Rectal smooth muscle tissue (tissue), 1 donor: Measurements from ENCODE around the gene IGFBP5.

Experiments used
- H3K27ac ChIP-seq: one replicate; pipeline ENCODE4 v1.7.0; 2013; ENCODE audit warnings: low read depth, low read length, inconsistent platforms
- H3K27me3 ChIP-seq: one replicate; pipeline ENCODE4 v1.7.0; 2013; ENCODE audit warnings: low read length; ENCODE audit not compliant: control insufficient read depth, insufficient read depth
- H3K36me3 ChIP-seq: one replicate; pipeline ENCODE4 v1.7.0; 2013; ENCODE audit warnings: low read length; ENCODE audit not compliant: control insufficient read depth, insufficient read depth
- H3K4me1 ChIP-seq: one replicate; pipeline ENCODE4 v1.7.0; 2013; ENCODE audit warnings: low read length; ENCODE audit not compliant: control insufficient read depth, insufficient read depth
- H3K4me3 ChIP-seq: one replicate; pipeline ENCODE4 v1.7.0; 2013; ENCODE audit warnings: low read length
- H3K9ac ChIP-seq: one replicate; pipeline ENCODE4 v1.7.0; 2013; ENCODE audit warnings: low read length

IGFBP5 gene

DNA sequence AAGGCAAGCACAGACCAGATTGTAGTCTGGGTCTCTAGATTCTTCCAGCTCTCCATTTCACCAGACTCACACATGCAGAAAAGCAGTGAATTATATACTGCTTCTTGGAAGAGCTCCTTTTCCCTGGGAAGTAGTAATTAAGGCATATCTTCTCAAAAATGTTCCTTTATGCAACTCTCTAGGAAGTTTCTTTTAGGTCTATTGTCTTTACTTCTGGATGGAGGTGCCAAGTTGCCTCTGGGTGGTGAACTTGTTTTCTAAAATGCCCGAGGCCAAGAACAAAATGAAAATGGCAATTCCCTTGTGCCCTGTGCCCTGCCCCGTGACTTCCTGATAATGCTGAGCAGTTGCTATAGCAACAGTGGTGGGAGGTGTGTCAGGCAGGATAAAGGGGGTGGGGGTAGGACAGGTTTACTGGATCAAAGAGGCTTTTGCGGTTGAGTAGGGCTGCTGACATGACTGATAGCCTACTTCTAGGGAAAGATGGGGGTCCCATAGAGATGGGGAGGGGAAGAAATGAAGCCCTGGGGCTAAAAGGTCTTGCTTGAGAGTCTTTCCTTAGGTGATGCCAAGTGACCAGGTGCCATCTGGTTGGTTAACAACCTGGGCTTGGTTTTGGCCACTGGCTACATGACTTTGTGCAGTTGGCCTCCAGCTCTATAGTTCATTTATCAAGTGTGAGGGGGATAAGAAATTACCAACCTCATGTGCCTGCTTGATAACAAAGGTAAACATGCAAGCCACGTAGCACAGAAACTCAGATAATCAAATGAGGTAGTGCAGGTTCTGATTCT is 50.3 kb downstream of the IGFBP5 start:
- H3K9ac ChIP-seq, result no peak overlapping the region
- no peaks in the 10 kb centered on the region for H3K27me3 ChIP-seq
- H3K36me3 ChIP-seq, result no peaks in the 10 kb centered on the region
- H3K4me3 ChIP-seq, result no peak overlapping the region
- no peaks in the 10 kb centered on the region for H3K4me1 ChIP-seq
- no peak overlapping the region for H3K27ac ChIP-seq

DNA sequence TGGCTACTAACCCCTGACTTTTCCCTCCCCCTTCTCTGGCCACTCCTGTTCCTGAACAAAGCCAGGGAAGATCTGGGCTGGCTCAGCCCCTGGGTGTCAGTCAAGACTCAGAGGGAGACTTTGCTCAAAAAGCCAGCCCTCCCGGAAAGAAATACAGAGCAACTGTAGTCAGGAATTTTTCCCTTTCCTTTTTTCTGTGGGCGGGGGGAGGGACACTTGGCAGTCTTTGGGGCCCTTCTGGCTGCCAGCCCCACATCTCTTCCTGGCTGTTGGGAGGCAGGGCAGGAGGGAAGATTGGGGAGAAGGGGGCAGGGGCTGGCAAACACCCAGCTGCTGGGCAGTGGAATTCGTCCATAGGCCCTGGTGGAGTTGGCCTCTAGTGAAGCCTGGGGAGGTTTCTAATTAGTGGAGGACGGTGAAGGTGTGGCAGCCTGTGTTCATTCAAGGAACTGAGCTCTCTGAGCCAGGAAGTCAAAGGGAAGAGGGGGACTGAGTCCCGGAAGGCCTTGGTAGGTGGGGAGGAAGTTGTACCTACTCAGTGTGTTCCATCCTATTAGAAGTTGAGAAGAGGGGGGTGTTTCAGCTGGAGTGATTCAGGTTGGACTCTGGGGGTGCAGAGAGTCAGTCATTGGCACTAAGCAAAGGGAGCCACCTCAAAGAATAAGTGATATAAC is 51.2 kb downstream of the IGFBP5 start:
- H3K27ac ChIP-seq, result no peak overlapping the region
- H3K4me1 ChIP-seq, result no peaks in the 10 kb centered on the region
- no peaks in the 10 kb centered on the region for H3K27me3 ChIP-seq
- H3K36me3 ChIP-seq, result no peaks in the 10 kb centered on the region
- no peak overlapping the region for H3K9ac ChIP-seq
- H3K4me3 ChIP-seq, result no peak overlapping the region

DNA sequence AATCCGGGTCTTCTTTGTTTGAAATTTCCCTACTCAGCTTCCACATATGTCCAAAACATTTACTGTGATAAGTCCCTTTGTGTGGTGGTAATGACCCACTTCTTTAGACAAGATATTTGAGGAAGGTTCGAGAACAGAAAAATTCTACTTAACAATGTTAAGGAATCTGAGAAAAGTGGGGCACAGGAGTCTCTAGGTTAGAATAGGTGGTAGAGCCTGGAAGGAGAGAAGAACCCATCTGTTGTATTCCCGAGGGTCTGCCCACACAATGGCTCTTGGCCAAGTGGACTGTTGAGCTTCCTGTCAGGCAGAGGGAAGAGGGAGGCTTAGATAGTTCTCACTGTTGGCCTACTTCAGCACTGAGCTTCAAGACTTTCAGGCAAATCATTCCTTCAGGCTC is 57.9 kb downstream of the IGFBP5 start:
- Histone ChIP-seq H3K27me3 (peaks cover 8% of the 10 kb centered on the region), H3K36me3 (no peaks in the 10 kb centered on the region), H3K4me1 (no peaks in the 10 kb centered on the region), H3K9ac (no peak overlapping the region), H3K27ac (no peak overlapping the region), H3K4me3 (no peak overlapping the region)

DNA sequence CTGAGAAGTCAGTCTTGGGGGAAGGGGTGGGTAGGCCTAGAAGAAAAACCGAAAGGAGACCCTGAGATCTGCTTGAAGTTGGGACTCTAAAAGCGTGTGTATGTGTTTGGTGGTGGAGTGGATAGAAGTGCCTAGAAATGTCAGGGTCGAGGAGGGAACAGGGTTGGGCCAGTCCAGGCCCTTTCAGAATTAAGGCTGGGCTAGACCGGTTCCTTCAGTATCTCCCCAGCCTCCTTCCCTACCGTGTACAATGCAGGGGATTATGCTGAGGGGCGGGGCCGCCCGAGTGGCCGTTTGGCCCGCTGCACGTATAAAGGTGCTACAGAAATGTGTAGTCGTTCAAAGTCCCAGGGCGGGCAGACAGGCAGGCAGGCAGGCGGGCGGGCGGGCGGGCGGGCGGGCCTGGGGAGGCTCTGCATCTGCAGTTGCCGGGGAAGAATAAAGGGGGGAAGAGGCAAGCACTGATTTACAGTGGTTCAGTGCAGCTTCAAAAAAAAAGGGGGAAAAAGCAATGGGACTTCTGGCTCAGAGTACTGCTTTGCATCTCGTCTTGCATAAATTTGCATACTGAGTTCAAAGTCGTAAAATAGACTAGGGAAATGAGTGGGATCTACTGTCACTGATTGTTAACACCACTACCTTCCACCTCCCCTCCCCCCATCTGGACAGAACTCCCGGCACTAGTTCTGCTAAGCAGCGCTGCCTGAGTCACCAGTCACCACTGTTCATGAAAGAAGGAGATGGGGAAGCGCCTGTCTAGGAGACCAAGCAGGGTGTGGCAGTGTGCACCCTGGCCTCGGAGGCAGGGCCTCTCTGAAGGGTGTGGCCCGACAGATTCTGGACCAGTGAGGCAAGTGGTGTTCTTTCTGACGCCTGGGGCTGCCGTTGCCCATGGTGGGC is 58.5 kb downstream of the IGFBP5 start:
- Histone ChIP-seq H3K4me1 (no peaks in the 10 kb centered on the region), H3K4me3 (peak overlapping the region; percentile 15), H3K27me3 (peaks cover 8% of the 10 kb centered on the region), H3K27ac (no peak overlapping the region), H3K9ac (no peak overlapping the region), H3K36me3 (no peaks in the 10 kb centered on the region)

DNA sequence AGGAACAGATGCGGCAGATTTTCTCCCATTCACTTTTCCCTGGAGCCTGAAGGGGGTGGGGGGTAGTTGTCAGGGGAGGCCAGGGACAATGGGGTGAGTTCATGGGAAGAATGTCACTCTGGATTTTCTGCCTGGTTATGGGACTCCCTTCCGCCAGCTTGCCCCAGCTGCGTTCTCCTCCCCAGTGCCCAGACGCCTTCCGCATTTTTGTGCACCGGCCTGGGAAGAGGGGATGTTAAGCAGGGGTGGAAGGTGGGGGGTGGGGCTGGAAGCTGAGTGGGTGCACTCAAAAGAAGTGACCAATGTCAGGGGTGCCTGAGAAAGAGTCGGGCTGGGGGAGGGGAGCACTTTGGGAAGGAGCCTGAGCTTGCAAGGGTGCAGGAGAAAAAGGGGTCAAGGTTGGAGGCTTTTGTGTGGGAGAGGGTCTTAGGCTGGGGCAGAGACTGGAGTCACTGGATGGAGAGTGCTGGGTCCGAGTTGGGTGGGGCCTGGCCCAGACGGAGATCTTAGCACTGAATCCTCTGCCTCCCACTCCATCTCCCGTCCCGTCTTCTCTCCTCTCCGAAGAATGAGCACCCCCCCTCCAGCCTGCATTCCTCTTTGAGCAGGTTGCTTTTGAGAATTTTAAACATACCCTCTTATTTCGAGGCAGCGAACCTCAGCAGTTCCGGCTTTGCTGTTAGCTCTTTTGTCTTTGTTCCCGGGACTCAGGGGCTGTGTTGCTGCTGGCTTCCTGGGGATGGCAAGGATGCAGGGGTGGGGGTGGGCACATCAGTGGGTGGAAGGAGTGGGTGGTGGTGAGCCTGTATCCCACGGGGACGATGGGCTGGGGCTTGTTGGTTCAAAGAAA is 59.4 kb downstream of the IGFBP5 start:
- Histone ChIP-seq H3K27me3 (peaks cover 8% of the 10 kb centered on the region), H3K9ac (no peak overlapping the region), H3K36me3 (no peaks in the 10 kb centered on the region), H3K4me3 (no peak overlapping the region), H3K27ac (no peak overlapping the region), H3K4me1 (no peaks in the 10 kb centered on the region)

DNA sequence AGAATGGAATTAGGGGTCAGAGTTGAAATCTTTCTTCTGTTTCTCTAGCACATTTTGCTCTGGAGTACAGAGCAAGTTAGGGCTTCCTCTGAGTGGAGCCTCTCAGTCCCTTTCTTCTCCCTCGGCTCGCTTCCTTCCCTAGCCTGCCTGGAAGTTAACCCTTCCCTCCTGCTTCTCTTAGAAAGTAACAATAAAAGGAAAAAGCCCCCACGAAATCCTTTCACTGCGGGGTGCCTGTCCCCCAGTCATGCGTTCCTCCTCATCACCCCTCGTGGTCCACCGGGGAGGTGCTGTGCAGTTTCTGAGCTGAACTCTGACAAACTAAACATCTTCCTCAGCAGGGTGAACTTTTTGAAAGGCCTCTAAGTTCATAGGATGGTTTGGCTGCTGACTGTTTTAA is 60.2 kb downstream of the IGFBP5 start:
- no peaks in the 10 kb centered on the region for H3K36me3 ChIP-seq
- H3K9ac ChIP-seq, result no peak overlapping the region
- no peak overlapping the region for H3K4me3 ChIP-seq
- no peaks in the 10 kb centered on the region for H3K4me1 ChIP-seq
- peaks cover 8% of the 10 kb centered on the region for H3K27me3 ChIP-seq
- H3K27ac ChIP-seq, result no peak overlapping the region

DNA sequence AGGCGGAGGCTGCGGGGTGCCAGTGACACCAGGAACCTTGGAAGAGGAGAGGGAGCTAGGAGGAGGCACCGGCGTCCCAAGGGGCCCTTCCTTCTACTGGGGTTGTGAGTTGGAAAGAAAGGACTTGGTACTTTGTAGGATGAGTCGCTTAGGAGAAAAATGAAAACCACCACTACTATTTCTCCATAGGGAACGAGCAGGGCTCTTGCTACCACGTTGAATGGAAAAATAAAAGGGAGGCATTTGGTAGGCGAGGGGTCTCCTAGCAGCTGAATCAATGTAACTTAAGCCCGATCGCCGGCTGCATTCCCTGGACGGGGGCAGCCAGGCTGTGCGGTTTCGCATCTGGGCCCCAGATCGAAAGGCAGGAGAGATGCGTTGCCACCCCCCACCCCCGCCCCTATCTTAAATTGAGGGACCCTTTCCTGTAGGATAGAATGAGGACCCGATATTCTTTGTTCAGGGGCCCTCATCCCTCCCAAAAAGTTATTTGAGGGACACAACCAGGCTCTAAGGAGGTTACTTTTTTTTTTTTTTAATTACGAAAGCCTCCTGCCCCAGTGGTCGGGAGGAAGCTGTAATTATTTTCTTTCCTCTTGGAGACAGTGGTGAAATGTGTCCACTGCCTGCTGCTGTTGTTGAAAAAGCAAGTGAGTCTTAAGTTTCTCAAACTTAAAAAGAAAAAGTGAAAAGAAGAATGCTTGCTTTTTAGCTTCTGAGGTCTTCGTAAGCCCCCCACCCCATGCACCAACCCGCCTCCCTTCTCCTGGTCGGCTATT is 60.8 kb downstream of the IGFBP5 start:
- Histone ChIP-seq H3K4me1 (no peaks in the 10 kb centered on the region), H3K36me3 (no peaks in the 10 kb centered on the region), H3K27ac (no peak overlapping the region), H3K27me3 (peaks cover 8% of the 10 kb centered on the region), H3K4me3 (peak overlapping the region; percentile 37), H3K9ac (no peak overlapping the region)

DNA sequence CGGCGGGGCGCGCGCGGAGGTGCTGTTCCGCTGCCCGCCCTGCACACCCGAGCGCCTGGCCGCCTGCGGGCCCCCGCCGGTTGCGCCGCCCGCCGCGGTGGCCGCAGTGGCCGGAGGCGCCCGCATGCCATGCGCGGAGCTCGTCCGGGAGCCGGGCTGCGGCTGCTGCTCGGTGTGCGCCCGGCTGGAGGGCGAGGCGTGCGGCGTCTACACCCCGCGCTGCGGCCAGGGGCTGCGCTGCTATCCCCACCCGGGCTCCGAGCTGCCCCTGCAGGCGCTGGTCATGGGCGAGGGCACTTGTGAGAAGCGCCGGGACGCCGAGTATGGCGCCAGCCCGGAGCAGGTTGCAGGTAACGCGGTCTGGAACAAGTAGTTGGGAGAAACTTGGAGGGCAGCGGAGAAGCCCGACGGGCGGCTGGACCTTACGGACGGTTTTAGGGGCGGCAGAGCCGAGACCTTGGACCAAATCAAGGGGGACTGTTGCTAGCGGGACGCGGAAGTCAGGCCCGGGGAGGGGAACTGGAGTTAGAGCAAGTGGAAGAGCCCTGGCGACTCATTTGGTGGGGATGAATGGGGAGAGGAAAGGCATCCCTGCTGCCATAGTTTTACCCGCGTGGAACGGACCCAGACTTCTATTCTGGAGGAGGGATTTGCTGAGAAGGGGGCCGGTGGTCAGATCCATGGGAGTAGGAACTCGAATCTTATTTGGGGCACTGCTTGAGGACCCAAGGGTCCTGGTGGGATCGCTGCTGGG is 61.6 kb downstream of the IGFBP5 start:
- no peaks in the 10 kb centered on the region for H3K4me1 ChIP-seq
- peak overlapping the region; percentile 37 for H3K4me3 ChIP-seq
- no peak overlapping the region for H3K9ac ChIP-seq
- H3K27me3 ChIP-seq, result peaks cover 8% of the 10 kb centered on the region
- no peaks in the 10 kb centered on the region for H3K36me3 ChIP-seq
- no peak overlapping the region for H3K27ac ChIP-seq

DNA sequence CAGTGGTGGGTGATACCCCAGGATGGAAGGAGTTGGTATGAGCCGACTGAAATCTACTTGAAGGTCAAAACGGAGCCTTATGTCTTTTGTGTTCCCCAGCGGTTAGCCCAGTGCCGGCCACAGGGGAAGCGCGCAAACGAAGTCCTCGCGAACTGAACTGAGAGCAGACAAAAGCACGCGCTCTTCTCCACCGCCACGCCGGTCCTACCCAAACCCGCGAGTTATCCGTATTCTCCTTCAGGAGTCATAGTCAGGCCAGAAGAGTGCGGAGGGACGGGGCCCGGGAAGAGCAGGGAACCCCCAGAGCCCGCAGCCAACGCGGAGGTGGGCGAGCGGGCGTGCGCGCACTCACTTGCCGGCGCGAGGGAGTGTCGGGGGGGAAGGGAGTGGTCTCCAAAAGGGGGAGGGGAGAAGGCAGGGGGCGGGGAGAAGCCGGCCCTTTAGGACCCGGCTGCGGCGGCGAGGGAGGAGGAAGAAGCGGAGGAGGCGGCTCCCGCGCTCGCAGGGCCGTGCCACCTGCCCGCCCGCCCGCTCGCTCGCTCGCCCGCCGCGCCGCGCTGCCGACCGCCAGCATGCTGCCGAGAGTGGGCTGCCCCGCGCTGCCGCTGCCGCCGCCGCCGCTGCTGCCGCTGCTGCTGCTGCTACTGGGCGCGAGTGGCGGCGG is 62.3 kb downstream of the IGFBP5 start, which contains the start of gene IGFBP2:
Gene IGFBP2 (plus strand): TSS at position 469 of the 664 bp plus-strand sequence. CDS start 104 bp downstream, at position 573.
- H3K4me3 ChIP-seq, result peak within 1 kb of the TSS; percentile 50
- H3K27me3 ChIP-seq, result peaks cover 8% of the 10 kb centered on the region
- no peak within 1 kb of the TSS for H3K27ac ChIP-seq
- H3K4me1 ChIP-seq, result no peaks in the 10 kb centered on the region
- H3K36me3 ChIP-seq, result no peaks in the 10 kb centered on the region
- no peak within 1 kb of the TSS for H3K9ac ChIP-seq

DNA sequence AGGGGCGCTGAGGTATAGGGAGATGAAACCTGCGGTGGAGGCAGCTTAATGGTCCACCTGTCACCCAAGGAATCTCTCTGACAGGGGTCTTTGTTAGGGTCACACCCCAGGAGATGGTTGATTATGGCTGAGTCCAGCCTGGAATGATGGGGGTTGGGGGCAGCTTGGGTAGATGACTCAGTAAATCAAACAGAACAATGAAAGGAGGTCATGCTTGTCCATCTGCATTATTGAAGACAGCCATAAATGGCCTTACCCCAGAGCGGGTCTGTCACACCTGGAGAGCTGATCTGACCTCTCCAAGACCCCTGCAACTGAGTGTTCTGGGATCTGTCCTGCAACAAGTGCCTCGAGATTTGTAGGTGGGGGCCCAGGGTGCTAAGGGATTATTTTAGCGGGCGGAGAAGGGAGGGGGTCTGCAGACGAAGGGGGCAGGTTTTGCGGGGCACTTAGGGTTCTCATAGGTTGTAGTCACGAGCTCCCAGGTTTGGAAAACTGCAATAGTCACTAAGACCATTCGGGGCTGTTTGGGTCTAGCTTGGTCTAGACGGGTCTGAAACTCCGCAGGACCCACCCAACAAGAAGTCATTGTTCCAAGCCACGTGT is 62.9 kb downstream of the IGFBP5 start:
- Histone ChIP-seq H3K9ac (no peak overlapping the region), H3K4me3 (no peak overlapping the region), H3K27me3 (peaks cover 8% of the 10 kb centered on the region), H3K4me1 (no peaks in the 10 kb centered on the region), H3K27ac (no peak overlapping the region), H3K36me3 (no peaks in the 10 kb centered on the region)
